GM23248 (cell line): ENCODE results near the gene UCK2. TPM values are rescaled to one million over a fixed set of nuclear protein-coding genes. Genes with fewer than 3 reads are reported as not detected.

Experiments used
- DNase-seq: peaks from one replicate; pipeline ENCODE4 v3.0.0-alpha.2; 2015
- H2AFZ ChIP-seq: fragments of 200-600 bp; sonication (generic); 2 replicates; pipeline ENCODE4 v1.6.1; 2016; ENCODE audit warnings: antibody characterized with exemption
- H3F3A ChIP-seq: fragments of 200-600 bp; sonication (generic); 2 replicates; pipeline ENCODE4 v1.6.1; 2016; ENCODE audit warnings: mild to moderate bottlenecking, antibody characterized with exemption, mixed run types; ENCODE audit not compliant: insufficient read depth
- H3K27ac ChIP-seq: fragments of 200-600 bp; sonication (generic); 2 replicates; pipeline ENCODE4 v1.5.1; 2016; ENCODE audit warnings: mild to moderate bottlenecking
- H3K27me3 ChIP-seq: fragments of 200-600 bp; sonication (generic); replicated peaks from 2 replicates; pipeline ENCODE4 v1.6.1; 2016; ENCODE audit warnings: mild to moderate bottlenecking; ENCODE audit not compliant: insufficient read depth
- H3K36me3 ChIP-seq: fragments of 200-600 bp; sonication (generic); 2 replicates; pipeline ENCODE4 v1.6.1; 2016; ENCODE audit warnings: low read depth, mild to moderate bottlenecking
- H3K4me1 ChIP-seq: fragments of 200-600 bp; sonication (generic); 2 replicates; pipeline ENCODE4 v1.6.1; 2016; ENCODE audit warnings: mild to moderate bottlenecking; ENCODE audit not compliant: insufficient read depth
- H3K4me2 ChIP-seq: fragments of 200-600 bp; sonication (generic); one replicate; pipeline ENCODE4 v1.6.1; 2016; ENCODE audit warnings: mild to moderate bottlenecking; ENCODE audit not compliant: unreplicated experiment
- H3K4me3 ChIP-seq: fragments of 200-600 bp; sonication (generic); 2 replicates; pipeline ENCODE4 v1.5.1; 2016; ENCODE audit warnings: mild to moderate bottlenecking
- H3K79me2 ChIP-seq: fragments of 200-600 bp; sonication (generic); 2 replicates; pipeline ENCODE4 v1.6.1; 2016; ENCODE audit warnings: mild to moderate bottlenecking; ENCODE audit not compliant: insufficient read depth
- H3K9ac ChIP-seq: fragments of 200-600 bp; sonication (generic); 2 replicates; pipeline ENCODE4 v1.6.1; 2016; ENCODE audit warnings: mild to moderate bottlenecking
- H3K9me2 ChIP-seq: fragments of 200-600 bp; sonication (generic); 2 replicates; pipeline ENCODE4 v1.6.1; 2016; ENCODE audit warnings: mixed run types, mild to moderate bottlenecking, moderate library complexity; ENCODE audit not compliant: insufficient read depth
- H3K9me3 ChIP-seq: fragments of 200-600 bp; sonication (generic); one replicate; pipeline ENCODE4 v1.6.1; 2017; ENCODE audit warnings: low read depth
- H4K20me1 ChIP-seq: fragments of 200-600 bp; sonication (generic); 2 replicates; pipeline ENCODE4 v1.6.0; 2016; ENCODE audit not compliant: insufficient read depth
- EZH2 ChIP-seq: fragments of 200-600 bp; sonication (generic); IDR thresholded peaks from 2 replicates; pipeline ENCODE4 v1.6.1; 2018; ENCODE audit warnings: antibody characterized with exemption, mild to moderate bottlenecking; ENCODE audit not compliant: insufficient read depth, poor library complexity, severe bottlenecking
- EZH2phosphoT487 ChIP-seq: fragments of 200-600 bp; sonication (generic); IDR thresholded peaks from 2 replicates; pipeline ENCODE4 v1.6.1; 2018; ENCODE audit warnings: antibody characterized with exemption, moderate library complexity, mild to moderate bottlenecking, low read depth; ENCODE audit not compliant: insufficient read depth
- WGBS, 2 experiments: methylation state at CpG; one replicate each; pipeline ENCODE4 v1.1.6; 2015 to 2017; ENCODE audit warnings: low lambda C conversion rate in 2 of 2, low coverage in 1 of 2; ENCODE audit errors: missing lambda C conversion rate in 2 of 2; 5-methylcytosine and 5-hydroxymethylcytosine counted together
- in situ Hi-C: fragments of 300-500 bp; cut with MboI; formaldehyde crosslinking; loops from 2 replicates; pipeline ENCODE4 v1.15.0; 2020
- polyA plus RNA-seq: library from polyadenylated mRNA; unstranded; fragments of >200 nt; fragmentation: Nextera tagmentation; extraction: Ambion mirVana; gene quantifications from 2 replicates; pipeline ENCODE4 v1.2.1, GENCODE V29; 2016
- total RNA-seq: library from RNA; depleted of rRNA; stranded (reverse); fragments of >200 nt; shearing (Covaris generic); gene quantifications from 2 replicates; pipeline ENCODE4 v1.2.3, GENCODE V29; 2014

UCK2 gene
- total and polyA plus RNA-seq, 2 experiments from 2014 or later: 78.2 to 81.9 TPM

DNA sequence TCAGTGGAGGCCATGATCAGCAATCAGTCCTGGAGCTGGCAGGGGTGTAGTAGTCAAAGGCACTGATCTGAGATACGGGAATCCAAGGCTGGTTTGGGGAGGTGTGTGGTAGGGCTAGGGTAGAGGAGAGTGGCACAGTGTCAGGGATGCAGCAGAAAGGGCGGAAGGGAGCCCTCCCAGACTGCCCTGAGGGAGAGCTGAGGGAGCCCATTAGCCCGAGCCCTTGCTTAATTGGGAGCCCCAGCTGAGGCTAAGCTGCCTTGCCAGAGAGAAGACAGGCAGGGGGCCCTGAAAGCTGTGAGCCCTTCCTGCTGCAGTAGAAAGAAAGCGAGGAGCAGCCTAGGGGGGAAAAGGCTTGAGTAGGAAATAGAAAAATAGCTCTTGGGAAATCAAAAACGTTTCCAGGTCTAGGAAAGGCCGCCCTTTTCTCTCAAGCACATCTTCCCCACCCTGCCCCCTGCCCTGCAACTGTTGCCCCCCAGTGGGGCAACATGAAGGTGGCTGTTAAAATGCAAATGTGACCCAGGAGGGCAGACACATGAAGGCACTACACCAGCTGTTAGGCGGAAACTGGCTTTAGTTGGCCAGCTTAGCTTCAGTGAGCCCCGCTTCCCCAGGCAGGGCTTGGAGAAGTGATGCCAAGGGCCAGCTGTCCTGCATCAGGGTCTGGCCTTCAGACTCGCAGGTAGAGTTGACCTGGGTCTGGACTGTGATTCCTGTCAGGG is 106.2 kb downstream of the UCK2 start:
- in situ Hi-C loops: loop anchor here (5.0 kb wide), 1 partner anchor 539 kb away; no protein-coding TSS in a partner anchor

DNA sequence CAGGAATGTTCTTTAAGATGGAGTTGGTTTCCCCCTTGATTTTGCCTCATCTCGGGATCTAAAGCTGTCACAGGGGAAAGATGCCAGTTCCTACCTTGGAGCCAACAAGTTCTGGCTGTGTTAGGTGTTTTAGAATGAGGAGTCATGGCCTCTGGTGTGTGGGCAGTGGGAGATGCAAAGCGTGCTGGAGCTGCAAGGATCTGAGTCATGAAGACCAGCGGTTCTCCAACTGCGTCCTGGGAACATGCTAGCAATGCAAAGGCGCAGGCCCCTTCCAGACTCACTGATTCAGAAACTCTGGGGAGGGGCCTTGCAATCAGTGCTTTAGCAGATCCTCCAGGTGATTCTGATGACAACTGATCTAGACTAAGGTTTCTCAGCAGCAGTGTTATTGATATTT is 109.1 kb downstream of the UCK2 start:
- H3K27ac ChIP-seq: no peak overlapping the region
- no peaks in the 10 kb centered on the region for H3K9me3 ChIP-seq
- no peak overlapping the region for H3K9ac ChIP-seq
- no peaks in the 10 kb centered on the region for H3F3A ChIP-seq
- in situ Hi-C loops: no loop called here
- H3K36me3 ChIP-seq: no peaks in the 10 kb centered on the region
- 0 out of 2 replicates have a peak, but pooled peaks cover 3% of the 10 kb centered on the region for H3K27me3 ChIP-seq
- TF ChIP-seq EZH2: no peak
- TF ChIP-seq EZH2phosphoT487: no peak
- H2AFZ ChIP-seq: no peak overlapping the region
- H3K4me3 ChIP-seq: no peak overlapping the region
- H3K9me2 ChIP-seq: no peaks in the 10 kb centered on the region
- H3K4me2 ChIP-seq: no peak overlapping the region
- 80 to 83% methylated on average over 5 of the region's 5 CpGs for WGBS, 2 experiments
- H4K20me1 ChIP-seq: no peaks in the 10 kb centered on the region
- no peaks in the 10 kb centered on the region for H3K79me2 ChIP-seq
- no peak for DNase-seq
- no peaks in the 10 kb centered on the region for H3K4me1 ChIP-seq

More for the DNA sequence above, 106.2 kb downstream of the UCK2 start:
- no peak overlapping the region for H3K4me2 ChIP-seq
- H3K9me2 ChIP-seq: no peaks in the 10 kb centered on the region
- no peak for DNase-seq
- no peaks in the 10 kb centered on the region for H3F3A ChIP-seq
- no peaks in the 10 kb centered on the region for H3K36me3 ChIP-seq
- no peak for TF ChIP-seq EZH2
- no peak for TF ChIP-seq EZH2phosphoT487
- no peaks in the 10 kb centered on the region for H3K9me3 ChIP-seq
- no peak overlapping the region for H2AFZ ChIP-seq
- H3K4me3 ChIP-seq: no peak overlapping the region
- WGBS, 2 experiments: 72% methylated on average over 9 of the region's 9 CpGs
- no peaks in the 10 kb centered on the region for H3K4me1 ChIP-seq
- H4K20me1 ChIP-seq: no peaks in the 10 kb centered on the region
- H3K27me3 ChIP-seq: 0 out of 2 replicates have a peak, but pooled peaks cover 3% of the 10 kb centered on the region
- no peaks in the 10 kb centered on the region for H3K79me2 ChIP-seq
- no peak overlapping the region for H3K27ac ChIP-seq
- H3K9ac ChIP-seq: no peak overlapping the region

DNA sequence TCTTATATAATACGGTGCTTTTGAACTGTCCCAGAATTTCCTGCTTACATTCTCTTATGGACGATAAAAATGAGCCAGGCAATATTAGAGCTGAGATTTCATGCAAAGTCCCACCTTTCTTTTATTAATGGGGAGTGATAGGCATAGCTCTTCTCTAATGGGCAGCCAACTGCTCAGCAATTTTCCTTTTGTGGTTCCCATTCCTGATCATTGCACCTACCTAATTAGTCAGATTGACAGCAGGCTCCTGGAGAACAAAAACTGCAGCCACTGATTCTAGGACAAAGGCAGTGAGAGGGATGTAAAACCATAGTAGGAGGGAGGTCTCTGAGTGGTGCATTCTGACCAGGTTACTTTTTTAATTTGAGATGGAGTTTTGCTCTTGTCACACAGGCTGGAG is 110.4 kb downstream of the UCK2 start:
- H3K27ac ChIP-seq: no peak overlapping the region
- in situ Hi-C loops: no loop called here
- no peak overlapping the region for H3K9ac ChIP-seq
- H3K4me2 ChIP-seq: no peak overlapping the region
- no peaks in the 10 kb centered on the region for H4K20me1 ChIP-seq
- H3K27me3 ChIP-seq: peaks cover 4% of the 10 kb centered on the region; the same call in 1 of the 2 replicates
- no peaks in the 10 kb centered on the region for H3K36me3 ChIP-seq
- H3K9me2 ChIP-seq: no peaks in the 10 kb centered on the region
- H3K4me1 ChIP-seq: no peaks in the 10 kb centered on the region
- no peaks in the 10 kb centered on the region for H3K9me3 ChIP-seq
- H3K79me2 ChIP-seq: no peaks in the 10 kb centered on the region
- WGBS, 2 experiments: 64 to 71% methylated on average over 2 of the region's 2 CpGs
- no peak overlapping the region for H2AFZ ChIP-seq
- no peak overlapping the region for H3K4me3 ChIP-seq
- TF ChIP-seq EZH2 (no peak), EZH2phosphoT487 (no peak)
- DNase-seq: no peak
- no peaks in the 10 kb centered on the region for H3F3A ChIP-seq

DNA sequence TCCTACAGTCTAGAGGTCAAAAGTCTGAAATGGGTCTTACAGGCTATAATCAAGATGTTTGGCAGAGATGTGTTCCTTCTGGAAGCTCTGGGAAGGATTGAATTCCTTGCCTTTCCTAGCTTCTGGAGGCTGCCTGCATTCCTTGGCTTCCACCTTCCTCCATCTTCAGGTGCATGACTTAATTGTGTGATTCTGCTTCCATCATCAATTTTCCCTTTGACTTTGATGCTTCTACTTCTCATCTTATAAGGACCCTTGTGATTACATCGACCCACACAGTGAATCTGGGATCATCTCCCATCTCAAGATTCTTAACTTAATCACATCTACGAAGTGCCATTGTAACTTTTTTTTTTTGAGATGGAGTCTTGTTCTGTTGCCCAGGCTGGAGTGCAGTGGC is 111.4 kb downstream of the UCK2 start:
- Histone ChIP-seq H2AFZ (no peak overlapping the region), H3K9me3 (no peaks in the 10 kb centered on the region), H3K9me2 (no peaks in the 10 kb centered on the region), H3K4me1 (no peaks in the 10 kb centered on the region), H3K79me2 (no peaks in the 10 kb centered on the region), H3K27ac (no peak overlapping the region), H3F3A (no peaks in the 10 kb centered on the region), H3K4me3 (no peak overlapping the region), H3K4me2 (no peak overlapping the region), H3K9ac (no peak overlapping the region), H3K36me3 (no peaks in the 10 kb centered on the region), H4K20me1 (no peaks in the 10 kb centered on the region), H3K27me3 (peaks cover 7% of the 10 kb centered on the region; the same call in 1 of the 2 replicates)
- TF ChIP-seq EZH2: no peak
- TF ChIP-seq EZH2phosphoT487: no peak
- 37 to 48% methylated on average over 2 of the region's 2 CpGs for WGBS, 2 experiments
- in situ Hi-C loops: no loop called here
- DNase-seq: no peak
